RWPE1 (cell line): ENCODE results near the gene IL32.

Experiments used
- CTCF ChIA-PET: fragments of 350-600 bp; sonication (Branson Sonifier 250); formaldehyde crosslinking; extraction: SDS; loops from one replicate; lab custom pipeline; 2021; lab: Yijun Ruan, JAX
- POLR2A ChIA-PET: fragments of 400-600 bp; formaldehyde crosslinking; extraction: SDS; loops from one replicate; lab custom pipeline; 2020; ENCODE audit warnings: antibody characterized with exemption; ENCODE audit not compliant: low non-redundant PET; lab: Yijun Ruan, JAX
- DNase-seq: peaks from one replicate; pipeline ENCODE4 v3.0.0; 2012; ENCODE audit warnings: low spot score
- H3K27ac ChIP-seq: fragments of 450-650 bp; 2 replicates; pipeline ENCODE4 v1.5.1; 2017
- CTCF ChIP-seq: fragments of 450-650 bp; conservative IDR thresholded peaks from 2 replicates; pipeline ENCODE4 v1.5.1; 2017; ENCODE audit warnings: low read depth, mild to moderate bottlenecking

The IL32 gene

DNA sequence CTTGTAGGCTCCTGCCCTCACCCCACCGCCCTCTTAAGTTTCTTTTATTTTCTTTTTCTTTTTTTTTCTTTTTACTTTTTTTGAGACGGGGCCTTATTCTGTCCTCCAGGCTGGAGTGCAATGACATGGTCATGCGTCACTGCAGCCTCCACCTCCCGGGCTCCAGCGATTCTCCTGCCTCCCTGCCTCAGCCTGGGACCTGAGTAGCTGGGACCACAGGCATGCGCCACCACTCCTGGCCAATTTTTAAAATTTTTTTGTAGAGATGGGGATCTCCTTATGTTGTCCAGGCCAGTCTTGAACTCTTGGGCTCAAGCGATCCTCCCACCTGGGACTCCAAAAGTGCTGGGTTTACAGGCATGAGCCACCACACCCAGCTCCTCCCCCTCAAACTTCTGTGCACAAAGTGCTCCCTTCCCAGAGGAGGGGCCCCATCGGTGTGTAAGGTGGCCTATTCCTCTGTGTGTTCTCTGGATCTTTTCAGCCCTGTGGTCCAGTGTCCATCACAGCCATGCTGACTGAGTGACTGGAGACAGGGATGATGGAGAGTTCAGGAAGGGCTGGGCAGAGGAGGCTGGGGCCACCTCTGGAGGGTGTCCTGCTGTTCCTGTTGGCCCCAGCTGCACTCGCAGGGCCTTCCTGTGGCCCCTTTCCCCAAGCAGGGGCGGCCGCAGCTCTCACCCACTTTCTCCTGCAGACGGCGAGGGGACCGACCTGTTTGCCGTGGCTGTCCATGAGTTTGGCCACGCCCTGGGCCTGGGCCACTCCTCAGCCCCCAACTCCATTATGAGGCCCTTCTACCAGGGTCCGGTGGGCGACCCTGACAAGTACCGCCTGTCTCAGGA lies 8.9 kb upstream of the IL32 start:
- DNase-seq, result no peak
- POLR2A ChIA-PET, result interaction anchor here (0.9 kb wide), 1 partner anchor 9 kb away, joined by 3 read pairs; no protein-coding TSS in a partner anchor
- no peak overlapping the region for H3K27ac ChIP-seq
- CTCF ChIA-PET, result interaction anchor here (0.7 kb wide), 1 partner anchor 25 kb away, joined by 4 read pairs; no protein-coding TSS in a partner anchor
- no peak for TF ChIP-seq CTCF

DNA sequence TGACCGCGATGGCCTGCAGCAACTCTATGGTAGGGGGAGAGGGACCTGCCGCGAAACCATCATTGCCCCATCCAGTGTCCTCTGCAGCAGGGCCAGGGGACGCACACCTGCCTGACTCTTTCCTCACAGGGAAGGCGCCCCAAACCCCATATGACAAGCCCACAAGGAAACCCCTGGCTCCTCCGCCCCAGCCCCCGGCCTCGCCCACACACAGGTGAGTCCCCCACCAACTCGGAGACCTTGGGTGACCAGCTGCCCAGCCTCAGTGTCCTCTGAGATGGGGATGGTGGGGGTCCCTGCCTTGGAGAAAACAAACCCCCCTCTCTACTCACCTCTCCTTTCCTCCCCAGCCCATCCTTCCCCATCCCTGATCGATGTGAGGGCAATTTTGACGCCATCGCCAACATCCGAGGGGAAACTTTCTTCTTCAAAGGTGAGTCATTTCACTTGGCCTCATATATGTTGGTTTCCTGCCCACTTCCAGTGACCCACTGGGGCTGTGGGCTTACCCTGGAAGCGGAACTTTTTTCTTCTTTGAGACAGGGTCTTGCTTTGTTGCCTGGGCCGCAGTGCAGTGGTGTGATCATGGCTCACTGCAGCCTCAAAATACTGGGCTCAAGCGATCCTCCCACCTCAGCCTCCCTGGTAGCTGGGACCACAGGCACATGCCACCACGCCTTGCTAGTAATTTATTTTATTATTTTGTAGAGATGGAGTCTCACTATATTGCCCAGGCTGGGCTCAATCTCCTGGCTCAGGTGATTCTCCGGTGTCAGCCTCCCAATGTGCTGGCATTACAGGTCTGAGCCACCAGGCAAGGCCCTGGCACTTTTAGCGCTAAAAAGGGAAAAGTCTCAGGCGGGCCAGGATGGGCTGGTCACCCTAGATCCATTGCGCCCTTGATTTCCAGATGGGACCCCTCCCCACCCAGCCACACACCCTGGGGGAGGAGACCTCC lies 8.0 kb upstream of the IL32 start:
- H3K27ac ChIP-seq, result no peak overlapping the region
- no peak for TF ChIP-seq CTCF
- POLR2A ChIA-PET, result interaction anchor here (0.9 kb wide), 1 partner anchor 10 kb away, joined by 3 read pairs; no protein-coding TSS in a partner anchor
- no peak for DNase-seq
- CTCF ChIA-PET, result interaction anchor here (0.7 to 2.8 kb wide), 7 partner anchors 9 to 71 kb away, joined by 4 to 48 read pairs (median 5); no protein-coding TSS in a partner anchor

GRCh38 chr16:3058139-3059030 lies 7.1 kb upstream of the IL32 start:
- POLR2A ChIA-PET, result interaction anchor here (0.9 to 1.1 kb wide), 2 partner anchors 67 to 71 kb away, joined by 3 to 4 read pairs; no protein-coding TSS in a partner anchor
- CTCF ChIA-PET, result interaction anchor here (0.5 to 2.8 kb wide), 19 partner anchors 10 to 605 kb away, joined by 3 to 48 read pairs (median 4); partner anchors contain the start of gene ZSCAN10
- no peak for DNase-seq
- no peak for TF ChIP-seq CTCF
- H3K27ac ChIP-seq, result peak overlapping the region; percentile 68

DNA sequence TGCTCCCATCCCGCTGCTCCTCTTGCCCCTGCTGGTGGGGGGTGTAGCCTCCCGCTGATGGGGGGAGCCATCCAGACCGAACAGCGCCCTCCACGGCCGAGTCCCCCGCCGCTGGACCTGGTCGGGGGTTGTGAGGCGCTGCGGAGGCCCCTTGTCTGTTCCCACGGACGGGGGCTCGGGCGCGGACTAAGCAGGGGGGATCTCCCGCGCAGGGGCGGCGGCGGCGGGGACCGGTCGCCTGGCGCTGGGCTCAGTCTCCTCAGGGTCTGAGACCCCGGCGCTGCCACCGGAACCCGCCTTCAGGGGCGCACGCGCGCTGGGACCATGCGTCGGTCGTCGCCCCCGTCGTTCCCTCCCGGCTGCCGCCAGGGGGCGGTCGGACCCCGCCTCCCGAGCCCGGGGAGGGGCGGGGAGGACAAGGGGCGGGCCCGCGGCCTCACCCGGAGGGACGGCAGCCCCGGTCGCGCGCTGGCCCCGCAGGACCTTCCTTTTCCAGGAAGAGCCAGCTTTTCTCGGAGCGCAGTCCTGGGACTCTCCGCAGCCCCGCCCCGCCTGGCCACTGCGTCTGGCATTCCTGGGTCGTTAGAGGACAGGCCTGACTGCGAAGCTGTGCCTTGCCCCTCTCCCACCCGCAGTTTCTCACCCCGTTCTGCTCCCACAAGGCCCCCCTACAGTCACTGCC lies 6.3 kb upstream of the IL32 start:
- CTCF ChIA-PET, result interaction anchor here (0.5 to 2.8 kb wide), 27 partner anchors 8 to 604 kb away, joined by 3 to 48 read pairs (median 3); partner anchors contain the start of gene ZSCAN10
- peak; percentile 91 for TF ChIP-seq CTCF
- H3K27ac ChIP-seq, result peak overlapping the region; percentile 68
- peak; percentile 87 for DNase-seq
- POLR2A ChIA-PET, result interaction anchor here (0.9 to 1.1 kb wide), 2 partner anchors 66 to 70 kb away, joined by 3 to 4 read pairs; no protein-coding TSS in a partner anchor

DNA sequence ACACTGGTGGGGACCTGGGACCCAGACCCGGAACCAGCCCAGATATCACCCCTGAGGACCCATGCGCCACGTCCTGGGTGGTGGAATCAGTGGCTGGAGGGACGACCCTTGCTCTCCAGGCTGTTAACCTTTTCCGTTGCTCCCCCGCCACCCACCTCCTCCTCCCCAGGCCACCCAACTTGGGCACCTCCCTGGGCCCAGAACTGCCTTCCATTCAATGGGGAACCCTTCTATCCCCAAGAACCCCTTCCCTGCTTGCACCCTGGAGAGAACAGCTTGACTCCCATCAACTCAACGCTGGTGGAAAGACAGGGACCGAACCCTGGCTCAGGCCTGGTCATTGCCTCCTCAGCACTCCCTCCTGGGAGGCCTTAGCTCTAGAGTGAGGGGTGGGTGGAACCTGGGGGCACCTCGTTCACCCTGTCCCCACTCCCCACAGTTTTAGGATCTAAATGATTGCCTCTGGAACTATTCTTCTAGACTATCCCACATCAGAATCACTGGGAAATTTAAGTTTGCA lies 5.7 kb upstream of the IL32 start:
- CTCF ChIA-PET, result interaction anchor here (0.6 to 2.8 kb wide), 18 partner anchors 9 to 152 kb away, joined by 3 to 48 read pairs (median 3); partner anchors contain the start of gene ZSCAN10
- no peak for DNase-seq
- POLR2A ChIA-PET, result interaction anchor here (1.1 kb wide), 1 partner anchor 66 kb away, joined by 3 read pairs; no protein-coding TSS in a partner anchor
- no peak for TF ChIP-seq CTCF
- peak overlapping the region; percentile 68 for H3K27ac ChIP-seq
